Natural killer cell (primary cell): ENCODE measurements around the gene NME7. TPM values are rescaled to one million over a fixed set of nuclear protein-coding genes. Genes with fewer than 3 reads are reported as not detected.

Experiments used
- ATAC-seq, 3 donors: fragments of 150-1000 bp in 2 of 3; fragments of 200-7000 bp in 1 of 3; cut with Tn5 transposase; 1 replicate in 1 of 3; 2 replicates in 2 of 3; pipeline ENCODE4 v1.10.0; 2021; ENCODE audit warnings: mild to moderate bottlenecking in 2 of 3, moderate library complexity in 2 of 3
- DNase-seq, 2 donors: peaks; one replicate each; pipeline versions ENCODE4 v3.0.0 to v3.0.0-alpha.2; 2013 to 2021; ENCODE audit warnings: mixed read lengths in 1 of 2
- H3K27ac ChIP-seq: one replicate; pipeline ENCODE4 v1.5.1; 2013; ENCODE audit warnings: mild to moderate bottlenecking, low read length
- H3K27me3 ChIP-seq: one replicate; pipeline ENCODE4 v1.6.1; 2013; ENCODE audit warnings: low read length; ENCODE audit not compliant: control insufficient read depth, insufficient read depth
- H3K36me3 ChIP-seq: one replicate; pipeline ENCODE4 v1.6.1; 2013; ENCODE audit warnings: low read length; ENCODE audit not compliant: control insufficient read depth, insufficient read depth
- H3K4me1 ChIP-seq: one replicate; pipeline ENCODE4 v1.6.1; 2013; ENCODE audit warnings: low read length; ENCODE audit not compliant: control insufficient read depth, insufficient read depth
- H3K4me3 ChIP-seq: one replicate; pipeline ENCODE4 v1.5.1; 2013; ENCODE audit warnings: low read length
- H3K9me3 ChIP-seq: one replicate; pipeline ENCODE4 v1.6.1; 2013; ENCODE audit warnings: low read length; ENCODE audit not compliant: control insufficient read depth, insufficient read depth
- H3K27ac Mint-ChIP-seq, 2 donors: one replicate each; pipeline ENCODE4 v1.8.0; 2022; ENCODE audit warnings: mild to moderate bottlenecking in 2 of 2, mixed read lengths in 2 of 2, moderate library complexity in 1 of 2
- H3K27me3 Mint-ChIP-seq, 2 donors: one replicate each; pipeline ENCODE4 v1.8.0; 2022; ENCODE audit warnings: low read depth in 2 of 2, mixed read lengths in 2 of 2
- H3K36me3 Mint-ChIP-seq: one replicate; pipeline ENCODE4 v1.8.0; 2022; ENCODE audit warnings: mixed read lengths
- H3K4me1 Mint-ChIP-seq, 2 donors: one replicate each; pipeline ENCODE4 v1.8.0; 2022; ENCODE audit warnings: mixed read lengths in 2 of 2
- H3K4me3 Mint-ChIP-seq: one replicate; pipeline ENCODE4 v1.8.0; 2022; ENCODE audit warnings: mild to moderate bottlenecking, moderate library complexity, mixed read lengths
- H3K9me3 Mint-ChIP-seq, 2 donors: one replicate each; pipeline ENCODE4 v1.8.0; 2022; ENCODE audit warnings: mixed read lengths in 2 of 2
- CTCF ChIP-seq: fragments of 200-600 bp; IDR thresholded peaks from one replicate; pipeline ENCODE4 v1.8.0; 2022; ENCODE audit warnings: antibody characterized with exemption
- WGBS: methylation state at CpG from one replicate; pipeline ENCODE4 v1.1.7; 2013; ENCODE audit warnings: missing lambda C conversion rate; ENCODE audit not compliant: insufficient coverage; 5-methylcytosine and 5-hydroxymethylcytosine counted together
- intact Hi-C: fragments of 100-400 bp; cut with micrococcal nuclease; formaldehyde crosslinking; loops from one replicate; pipeline ENCODE4 v1.14.2; 2022
- total RNA-seq, 4 donors: library from RNA; stranded (reverse); fragments of 120-200 nt in 1 of 4; gene quantifications; one replicate each; pipeline versions ENCODE4 v1.2.3 to v1.2.4, GENCODE V29; 2013 to 2022

NME7 gene
- total RNA-seq, 3 donors from 2014 or later (not counting 1 experiment from before 2014, with no cell fraction given), result 5.2 to 9.9 (median 9.8) TPM

GRCh38 chr1:169395955-169396354, 28.4 kb upstream of the NME7 start:
- no peaks in the 10 kb centered on the region for H3K4me1 ChIP-seq
- H3K27ac ChIP-seq, result no peak overlapping the region
- H3K4me3 Mint-ChIP-seq, result no peak overlapping the region
- H3K9me3 Mint-ChIP-seq, result no peaks in the 10 kb centered on the region
- no peak overlapping the region for H3K4me3 ChIP-seq
- no peaks in the 10 kb centered on the region for H3K9me3 ChIP-seq
- no peaks in the 10 kb centered on the region for H3K27me3 ChIP-seq
- no peak for ATAC-seq
- H3K36me3 ChIP-seq, result peaks cover 15% of the 10 kb centered on the region
- no peak for TF ChIP-seq CTCF
- no peak for DNase-seq
- no peaks in the 10 kb centered on the region for H3K4me1 Mint-ChIP-seq
- intact Hi-C loops, result no loop called here
- peaks cover 6% of the 10 kb centered on the region for H3K36me3 Mint-ChIP-seq
- WGBS, result 100% methylated on average over 1 of the region's 3 CpGs
- no peaks in the 10 kb centered on the region for H3K27me3 Mint-ChIP-seq
- no peak overlapping the region for H3K27ac Mint-ChIP-seq

- Histone ChIP-seq H3K27ac (no peak overlapping the region), H3K4me3 (no peak overlapping the region), H3K36me3 (peaks cover 41% of the 10 kb centered on the region), H3K9me3 (no peaks in the 10 kb centered on the region), H3K4me1 (no peaks in the 10 kb centered on the region), H3K27me3 (no peaks in the 10 kb centered on the region)
- DNase-seq (no peak), ATAC-seq (no peak)
- Mint-ChIP-seq H3K4me3 (no peak overlapping the region), H3K4me1 (peaks cover 5 to 11% of the 10 kb centered on the region in 2 donors), H3K9me3 (no peaks in the 10 kb centered on the region), H3K27ac (no peak overlapping the region), H3K27me3 (no peaks in the 10 kb centered on the region), H3K36me3 (peaks cover 19% of the 10 kb centered on the region)
- no peak for TF ChIP-seq CTCF
- 100% methylated on average over 1 of the region's 1 CpG for WGBS
- intact Hi-C loops, result no loop called here
Observed at GRCh38 chr1:169392406-169392805, 24.8 kb upstream of the NME7 start.

GRCh38 chr1:169390303-169390702, 22.7 kb upstream of the NME7 start:
- H3K4me3 Mint-ChIP-seq, result no peak overlapping the region
- no peaks in the 10 kb centered on the region for H3K27me3 Mint-ChIP-seq

More at GRCh38 chr1:169390303-169390702, 22.7 kb upstream of the NME7 start:
- H3K4me3 ChIP-seq, result no peak overlapping the region
- H3K4me1 ChIP-seq, result no peaks in the 10 kb centered on the region
- no peaks in the 10 kb centered on the region for H3K27me3 ChIP-seq
- Mint-ChIP-seq H3K36me3 (peaks cover 13% of the 10 kb centered on the region), H3K27ac (peak overlapping the region in 1 of 2 donors; percentile 1), H3K9me3 (no peaks in the 10 kb centered on the region), H3K4me1 (peaks cover 5 to 11% of the 10 kb centered on the region in 2 donors)
- no peak overlapping the region for H3K27ac ChIP-seq
- intact Hi-C loops, result no loop called here
- peaks cover 56% of the 10 kb centered on the region for H3K36me3 ChIP-seq
- no peak for DNase-seq
- no peak for ATAC-seq
- H3K9me3 ChIP-seq, result no peaks in the 10 kb centered on the region
- TF ChIP-seq CTCF, result no peak
